Measurements from ENCODE around the gene GRIK1.

- no peak for TF ChIP-seq CTCF (conservative IDR thresholded peaks at IDR 0.05)
- TF ChIP-seq ZFX (IDR thresholded peaks at IDR 0.05): no peak
Observed at GRCh38 chr21:29748391-29749167, 191.2 kb downstream of the GRIK1 start.

Measured in C4-2B (cell line).